B cell (primary cell): Measurements from ENCODE around the gene CCDC187.

Experiments
- CTCF ChIP-seq: fragments of 200-600 bp; IDR thresholded peaks from one replicate; pipeline ENCODE4 v1.8.0; 2022; ENCODE audit warnings: antibody characterized with exemption, mild to moderate bottlenecking
- EZH2 ChIP-seq: IDR thresholded peaks from 2 replicates; pipeline ENCODE4 v1.6.1; 2012; ENCODE audit warnings: borderline replicate concordance, low read depth, mild to moderate bottlenecking, moderate library complexity, low read length; ENCODE audit not compliant: insufficient read depth, poor library complexity, severe bottlenecking

DNA sequence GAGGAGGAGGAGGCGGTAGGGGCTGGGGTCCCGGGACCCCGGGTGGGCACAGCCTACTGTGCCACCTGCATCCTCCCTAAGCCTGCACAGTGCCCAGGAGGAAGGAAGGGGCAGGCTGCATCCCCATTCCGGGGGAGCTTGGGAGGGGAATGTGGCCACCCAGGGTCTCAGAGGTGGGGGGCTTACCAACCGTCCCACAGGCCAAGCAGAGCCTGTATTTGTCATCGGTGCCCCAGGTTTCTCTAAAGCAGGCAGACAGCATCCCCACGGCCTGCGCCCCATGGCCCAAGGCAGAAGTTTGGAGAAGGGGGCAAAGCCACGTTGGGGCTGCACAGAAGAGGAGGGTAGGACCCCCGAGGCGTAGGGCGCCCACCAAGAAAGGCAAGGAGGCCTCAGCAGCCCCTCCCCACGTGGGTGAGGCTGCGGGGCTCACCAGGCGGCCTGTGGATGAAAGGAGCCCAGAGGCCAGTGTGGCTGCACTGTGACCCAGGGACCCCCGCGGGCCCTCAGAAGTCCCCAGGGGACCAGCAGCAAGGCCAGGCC, 22.9 kb upstream of the CCDC187 start:
- TF ChIP-seq CTCF, result no peak
- TF ChIP-seq EZH2, result no peak
